Liver (tissue), 3 donors: Measurements from ENCODE around the gene PIAS1.

Experiments used
- SP1 ChIP-seq: IDR thresholded peaks from 2 replicates; pipeline ENCODE4 v1.6.1; 2018; ENCODE audit warnings: antibody characterized with exemption, mild to moderate bottlenecking
- TAF1 ChIP-seq: conservative IDR thresholded peaks from 2 replicates; pipeline ENCODE4 v1.6.1; 2016; ENCODE audit warnings: antibody characterized with exemption, mild to moderate bottlenecking
- YY1 ChIP-seq: IDR thresholded peaks from 2 replicates; pipeline ENCODE4 v1.6.1; 2016; ENCODE audit warnings: antibody characterized with exemption, mild to moderate bottlenecking
- TF ChIP-seq, protein P1 (sequence below): fragments of 150-350 bp; IDR thresholded peaks from 2 replicates; pipeline ENCODE4 v1.5.1; 2017; ENCODE audit warnings: improper control_type of control experiment, low read depth, low read length; ENCODE audit not compliant: missing input control
- TF ChIP-seq, protein P2 (sequence below): IDR thresholded peaks from 2 replicates; pipeline ENCODE4 v1.6.1; 2016; ENCODE audit warnings: antibody characterized with exemption, mild to moderate bottlenecking
- TF ChIP-seq, protein P3 (sequence below): IDR thresholded peaks from 2 replicates; pipeline ENCODE4 v1.6.1; 2016; ENCODE audit warnings: antibody characterized with exemption
- donor health status: healthy.
- donor health status: healthy.

DNA sequence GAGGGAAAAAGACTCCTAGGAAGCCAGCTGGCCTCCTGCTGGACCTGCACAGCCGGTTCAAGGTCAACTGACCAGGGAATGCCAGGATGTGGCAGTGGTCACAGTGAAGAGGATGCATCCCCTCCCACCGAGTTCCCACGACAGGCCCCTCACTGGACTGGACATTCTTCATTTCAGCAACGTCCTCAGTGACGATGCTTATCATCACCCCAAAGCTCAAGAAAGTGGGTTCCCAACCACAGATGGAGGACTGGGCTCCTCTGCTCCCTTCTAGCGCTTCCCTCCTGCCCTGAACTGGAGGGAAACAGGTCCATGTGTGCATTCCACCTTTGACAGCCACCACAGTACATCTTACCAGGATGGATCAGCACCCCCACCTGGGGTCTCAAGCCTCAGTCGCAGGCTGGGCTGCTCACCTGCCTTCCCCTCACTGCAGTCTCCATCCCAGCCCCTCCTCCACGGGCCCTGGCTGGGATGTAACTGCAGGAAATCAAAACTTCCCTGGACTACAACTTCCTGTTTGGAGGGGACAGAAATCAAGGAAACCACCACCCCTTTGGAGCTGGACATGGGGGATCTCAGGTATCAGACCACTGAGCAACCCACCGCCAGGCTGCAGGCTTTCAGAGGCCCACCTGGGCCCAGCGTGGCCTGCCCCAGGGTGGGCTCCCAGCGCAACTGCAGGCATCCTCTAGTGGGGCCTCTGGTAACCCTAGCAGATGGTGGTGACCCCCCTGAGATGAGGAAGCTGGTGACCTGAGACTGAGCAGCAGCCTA is 143.7 kb downstream of the PIAS1 start:
- TF ChIP-seq, protein P1, sequence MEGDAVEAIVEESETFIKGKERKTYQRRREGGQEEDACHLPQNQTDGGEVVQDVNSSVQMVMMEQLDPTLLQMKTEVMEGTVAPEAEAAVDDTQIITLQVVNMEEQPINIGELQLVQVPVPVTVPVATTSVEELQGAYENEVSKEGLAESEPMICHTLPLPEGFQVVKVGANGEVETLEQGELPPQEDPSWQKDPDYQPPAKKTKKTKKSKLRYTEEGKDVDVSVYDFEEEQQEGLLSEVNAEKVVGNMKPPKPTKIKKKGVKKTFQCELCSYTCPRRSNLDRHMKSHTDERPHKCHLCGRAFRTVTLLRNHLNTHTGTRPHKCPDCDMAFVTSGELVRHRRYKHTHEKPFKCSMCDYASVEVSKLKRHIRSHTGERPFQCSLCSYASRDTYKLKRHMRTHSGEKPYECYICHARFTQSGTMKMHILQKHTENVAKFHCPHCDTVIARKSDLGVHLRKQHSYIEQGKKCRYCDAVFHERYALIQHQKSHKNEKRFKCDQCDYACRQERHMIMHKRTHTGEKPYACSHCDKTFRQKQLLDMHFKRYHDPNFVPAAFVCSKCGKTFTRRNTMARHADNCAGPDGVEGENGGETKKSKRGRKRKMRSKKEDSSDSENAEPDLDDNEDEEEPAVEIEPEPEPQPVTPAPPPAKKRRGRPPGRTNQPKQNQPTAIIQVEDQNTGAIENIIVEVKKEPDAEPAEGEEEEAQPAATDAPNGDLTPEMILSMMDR: no peak
- TF ChIP-seq YY1 (no peak), SP1 (no peak), TAF1 (no peak)
- TF ChIP-seq, protein P2, sequence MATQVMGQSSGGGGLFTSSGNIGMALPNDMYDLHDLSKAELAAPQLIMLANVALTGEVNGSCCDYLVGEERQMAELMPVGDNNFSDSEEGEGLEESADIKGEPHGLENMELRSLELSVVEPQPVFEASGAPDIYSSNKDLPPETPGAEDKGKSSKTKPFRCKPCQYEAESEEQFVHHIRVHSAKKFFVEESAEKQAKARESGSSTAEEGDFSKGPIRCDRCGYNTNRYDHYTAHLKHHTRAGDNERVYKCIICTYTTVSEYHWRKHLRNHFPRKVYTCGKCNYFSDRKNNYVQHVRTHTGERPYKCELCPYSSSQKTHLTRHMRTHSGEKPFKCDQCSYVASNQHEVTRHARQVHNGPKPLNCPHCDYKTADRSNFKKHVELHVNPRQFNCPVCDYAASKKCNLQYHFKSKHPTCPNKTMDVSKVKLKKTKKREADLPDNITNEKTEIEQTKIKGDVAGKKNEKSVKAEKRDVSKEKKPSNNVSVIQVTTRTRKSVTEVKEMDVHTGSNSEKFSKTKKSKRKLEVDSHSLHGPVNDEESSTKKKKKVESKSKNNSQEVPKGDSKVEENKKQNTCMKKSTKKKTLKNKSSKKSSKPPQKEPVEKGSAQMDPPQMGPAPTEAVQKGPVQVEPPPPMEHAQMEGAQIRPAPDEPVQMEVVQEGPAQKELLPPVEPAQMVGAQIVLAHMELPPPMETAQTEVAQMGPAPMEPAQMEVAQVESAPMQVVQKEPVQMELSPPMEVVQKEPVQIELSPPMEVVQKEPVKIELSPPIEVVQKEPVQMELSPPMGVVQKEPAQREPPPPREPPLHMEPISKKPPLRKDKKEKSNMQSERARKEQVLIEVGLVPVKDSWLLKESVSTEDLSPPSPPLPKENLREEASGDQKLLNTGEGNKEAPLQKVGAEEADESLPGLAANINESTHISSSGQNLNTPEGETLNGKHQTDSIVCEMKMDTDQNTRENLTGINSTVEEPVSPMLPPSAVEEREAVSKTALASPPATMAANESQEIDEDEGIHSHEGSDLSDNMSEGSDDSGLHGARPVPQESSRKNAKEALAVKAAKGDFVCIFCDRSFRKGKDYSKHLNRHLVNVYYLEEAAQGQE: no peak
- TF ChIP-seq, protein P3, sequence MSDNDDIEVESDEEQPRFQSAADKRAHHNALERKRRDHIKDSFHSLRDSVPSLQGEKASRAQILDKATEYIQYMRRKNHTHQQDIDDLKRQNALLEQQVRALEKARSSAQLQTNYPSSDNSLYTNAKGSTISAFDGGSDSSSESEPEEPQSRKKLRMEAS: no peak
